GM18526 (cell line): Measurements from ENCODE around the gene MACROD2.

ENCODE experiments used
- POLR2A ChIP-seq: IDR thresholded peaks from 3 replicates; pipeline ENCODE4 v1.6.1; 2011; ENCODE audit not compliant: insufficient read length; ENCODE audit errors: extremely low read depth

Gene MACROD2

GRCh38 chr20:14782731-14783130 lies 787.4 kb downstream of the MACROD2 start:
- TF ChIP-seq POLR2A, result no peak

GRCh38 chr20:14783766-14784165 lies 788.5 kb downstream of the MACROD2 start:
- TF ChIP-seq POLR2A, result no peak

GRCh38 chr20:14785065-14785743 lies 789.9 kb downstream of the MACROD2 start:
- no peak for TF ChIP-seq POLR2A

- no peak for TF ChIP-seq POLR2A
Observed at GRCh38 chr20:14790190-14790589, 794.9 kb downstream of the MACROD2 start.

GRCh38 chr20:14790771-14791620 lies 795.7 kb downstream of the MACROD2 start:
- TF ChIP-seq POLR2A, result no peak

- TF ChIP-seq POLR2A, result no peak
Observed at GRCh38 chr20:14792915-14793314, 797.6 kb downstream of the MACROD2 start.

GRCh38 chr20:14799545-14800216 lies 804.4 kb downstream of the MACROD2 start:
- TF ChIP-seq POLR2A, result no peak

GRCh38 chr20:14800707-14801425 lies 805.5 kb downstream of the MACROD2 start:
- TF ChIP-seq POLR2A, result no peak

- TF ChIP-seq POLR2A, result no peak
Observed at GRCh38 chr20:14801591-14802325, 806.4 kb downstream of the MACROD2 start.

- TF ChIP-seq POLR2A, result no peak
Observed at GRCh38 chr20:14807224-14807623, 811.9 kb downstream of the MACROD2 start.

- no peak for TF ChIP-seq POLR2A
Observed at GRCh38 chr20:14815340-14815739, 820.0 kb downstream of the MACROD2 start.

- TF ChIP-seq POLR2A, result no peak
Observed at GRCh38 chr20:14816471-14816870, 821.2 kb downstream of the MACROD2 start.

GRCh38 chr20:14817101-14817500 lies 821.8 kb downstream of the MACROD2 start:
- TF ChIP-seq POLR2A, result no peak

- TF ChIP-seq POLR2A, result no peak
Observed at GRCh38 chr20:14820771-14821170, 825.5 kb downstream of the MACROD2 start.

- no peak for TF ChIP-seq POLR2A
Observed at GRCh38 chr20:14821251-14821650, 825.9 kb downstream of the MACROD2 start.

- TF ChIP-seq POLR2A, result no peak
Observed at GRCh38 chr20:14824996-14825395, 829.7 kb downstream of the MACROD2 start.
